HG03139 (cell line): ENCODE data around the gene LRRC4C.
A peak's percentile ranks its signal among the peaks of the same experiment; 100 is the strongest.

Experiments used
- ATAC-seq: cut with Tn5 transposase; IDR thresholded peaks from one replicate; pipeline ENCODE4 v1.9.1; 2021; ENCODE audit not compliant: unreplicated experiment

LRRC4C gene

GRCh38 chr11:40314327-40314726 is 1145.1 kb downstream of the LRRC4C start:
- no peak for ATAC-seq

- no peak for ATAC-seq
These were observed 1152.4 kb downstream of the LRRC4C start for GRCh38 chr11:40306938-40307548.

- no peak for ATAC-seq
These were observed 1156.8 kb downstream of the LRRC4C start for GRCh38 chr11:40302669-40303068.

GRCh38 chr11:40295466-40295865 is 1164.0 kb downstream of the LRRC4C start:
- ATAC-seq: no peak

GRCh38 chr11:40294741-40295140 is 1164.7 kb downstream of the LRRC4C start:
- no peak for ATAC-seq

GRCh38 chr11:40294349-40294735 is 1165.1 kb downstream of the LRRC4C start:
- peak; percentile 11 for ATAC-seq

GRCh38 chr11:40293655-40294348 is 1165.7 kb downstream of the LRRC4C start:
- ATAC-seq: peak; percentile 96

- ATAC-seq: no peak
These were observed 1166.5 kb downstream of the LRRC4C start for GRCh38 chr11:40292721-40293508.

GRCh38 chr11:40291741-40292140 is 1167.7 kb downstream of the LRRC4C start:
- no peak for ATAC-seq

- no peak for ATAC-seq
These were observed 1168.1 kb downstream of the LRRC4C start for GRCh38 chr11:40291329-40291728.

- ATAC-seq: no peak
These were observed 1169.3 kb downstream of the LRRC4C start for GRCh38 chr11:40290171-40290631.

GRCh38 chr11:40289370-40289769 is 1170.1 kb downstream of the LRRC4C start:
- ATAC-seq: no peak

- no peak for ATAC-seq
These were observed 1171.3 kb downstream of the LRRC4C start for GRCh38 chr11:40287916-40288803.

GRCh38 chr11:40286137-40286536 is 1173.3 kb downstream of the LRRC4C start:
- no peak for ATAC-seq

- ATAC-seq: no peak
These were observed 1173.9 kb downstream of the LRRC4C start for GRCh38 chr11:40285558-40285957.

GRCh38 chr11:40281052-40281580 is 1178.3 kb downstream of the LRRC4C start:
- no peak for ATAC-seq

GRCh38 chr11:40280159-40281051 is 1179.0 kb downstream of the LRRC4C start:
- ATAC-seq: no peak

GRCh38 chr11:40276960-40277359 is 1182.5 kb downstream of the LRRC4C start:
- no peak for ATAC-seq

GRCh38 chr11:40274017-40274416 is 1185.4 kb downstream of the LRRC4C start:
- ATAC-seq: no peak
